Kidney epithelial cell (primary cell): Measurements from ENCODE around the gene C1QTNF12. TPM values are rescaled to one million over a fixed set of nuclear protein-coding genes. Genes with fewer than 3 reads are reported as not detected.

Source experiments
- DNase-seq: peaks from one replicate; pipeline ENCODE4 v3.0.0-alpha.2; 2010; ENCODE audit warnings: low read depth
- H3K27me3 ChIP-seq: 2 replicates; pipeline ENCODE4 v1.6.0; 2011; ENCODE audit warnings: low read length; ENCODE audit not compliant: control insufficient read depth, insufficient read depth
- H3K36me3 ChIP-seq: 2 replicates; pipeline ENCODE4 v1.5.1; 2011; ENCODE audit warnings: low read length; ENCODE audit not compliant: control insufficient read depth, insufficient read depth
- H3K4me3 ChIP-seq: 2 replicates; pipeline ENCODE4 v1.5.1; 2011; ENCODE audit warnings: low read depth, mild to moderate bottlenecking, control low read depth, low read length
- total RNA-seq: library from RNA; depleted of rRNA; stranded (reverse); fragments of >200 nt; gene quantifications from 2 replicates; pipeline ENCODE4 v1.2.3, GENCODE V29; 2015
- TF ChIP-seq, protein P1 (sequence below): IDR thresholded peaks from 2 replicates; pipeline ENCODE4 v1.5.1; 2011; ENCODE audit warnings: mild to moderate bottlenecking, moderate library complexity, low read length, control low read depth, inconsistent platforms; ENCODE audit not compliant: insufficient read depth, poor library complexity, severe bottlenecking

C1QTNF12 gene
- total RNA-seq, 1 donor from 2014 or later, result 0.88 TPM

DNA sequence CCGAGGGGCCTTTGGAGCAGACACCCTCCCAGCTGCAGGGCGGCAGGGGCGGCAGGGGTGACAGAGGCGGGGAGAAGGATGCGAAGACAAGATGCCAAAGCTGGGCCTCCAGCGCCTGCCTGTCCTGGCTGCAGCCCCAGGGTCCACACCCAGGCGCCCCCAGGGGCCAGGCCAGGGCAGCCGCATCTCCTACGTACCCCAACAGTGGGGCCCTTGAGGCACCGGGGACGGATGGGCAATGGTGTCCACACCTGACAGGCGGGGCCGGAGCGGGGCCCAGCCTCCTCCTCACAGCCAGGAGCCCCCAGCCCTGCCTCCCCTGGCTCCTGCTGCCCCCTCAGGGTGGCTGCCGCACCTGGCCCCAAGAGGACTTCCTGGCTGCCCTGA lies 7.3 kb downstream of the C1QTNF12 start:
- peaks cover 41% of the 10 kb centered on the region for H3K27me3 ChIP-seq
- no peak overlapping the region for H3K4me3 ChIP-seq
- DNase-seq, result no peak
- TF ChIP-seq, protein P1, sequence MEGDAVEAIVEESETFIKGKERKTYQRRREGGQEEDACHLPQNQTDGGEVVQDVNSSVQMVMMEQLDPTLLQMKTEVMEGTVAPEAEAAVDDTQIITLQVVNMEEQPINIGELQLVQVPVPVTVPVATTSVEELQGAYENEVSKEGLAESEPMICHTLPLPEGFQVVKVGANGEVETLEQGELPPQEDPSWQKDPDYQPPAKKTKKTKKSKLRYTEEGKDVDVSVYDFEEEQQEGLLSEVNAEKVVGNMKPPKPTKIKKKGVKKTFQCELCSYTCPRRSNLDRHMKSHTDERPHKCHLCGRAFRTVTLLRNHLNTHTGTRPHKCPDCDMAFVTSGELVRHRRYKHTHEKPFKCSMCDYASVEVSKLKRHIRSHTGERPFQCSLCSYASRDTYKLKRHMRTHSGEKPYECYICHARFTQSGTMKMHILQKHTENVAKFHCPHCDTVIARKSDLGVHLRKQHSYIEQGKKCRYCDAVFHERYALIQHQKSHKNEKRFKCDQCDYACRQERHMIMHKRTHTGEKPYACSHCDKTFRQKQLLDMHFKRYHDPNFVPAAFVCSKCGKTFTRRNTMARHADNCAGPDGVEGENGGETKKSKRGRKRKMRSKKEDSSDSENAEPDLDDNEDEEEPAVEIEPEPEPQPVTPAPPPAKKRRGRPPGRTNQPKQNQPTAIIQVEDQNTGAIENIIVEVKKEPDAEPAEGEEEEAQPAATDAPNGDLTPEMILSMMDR, result no peak
- no peaks in the 10 kb centered on the region for H3K36me3 ChIP-seq

GRCh38 chr1:1238702-1239178 lies 7.8 kb downstream of the C1QTNF12 start:
- no peak overlapping the region for H3K4me3 ChIP-seq
- no peak for DNase-seq
- H3K27me3 ChIP-seq, result peaks cover 36% of the 10 kb centered on the region
- TF ChIP-seq, protein P1, result no peak
- H3K36me3 ChIP-seq, result no peaks in the 10 kb centered on the region

GRCh38 chr1:1237874-1238701 lies 8.4 kb downstream of the C1QTNF12 start:
- Histone ChIP-seq H3K27me3 (peaks cover 32% of the 10 kb centered on the region), H3K4me3 (no peak overlapping the region), H3K36me3 (peaks cover under 1% of the 10 kb centered on the region)
- TF ChIP-seq, protein P1, result no peak
- DNase-seq, result no peak

GRCh38 chr1:1236945-1237873 lies 9.3 kb downstream of the C1QTNF12 start:
- Histone ChIP-seq H3K36me3 (peaks cover 2% of the 10 kb centered on the region), H3K27me3 (peaks cover 27% of the 10 kb centered on the region), H3K4me3 (no peak overlapping the region)
- TF ChIP-seq, protein P1, result no peak
- DNase-seq, result no peak

- Histone ChIP-seq H3K4me3 (no peak overlapping the region), H3K27me3 (peaks cover 22% of the 10 kb centered on the region), H3K36me3 (peaks cover 2% of the 10 kb centered on the region)
- no peak for DNase-seq
- TF ChIP-seq, protein P1, result no peak
These were observed 10.3 kb downstream of the C1QTNF12 start for GRCh38 chr1:1236176-1236763.
